H1 (cell line): ENCODE data around the gene C1orf185. TPM values are rescaled to one million over a fixed set of nuclear protein-coding genes. Genes with fewer than 3 reads are reported as not detected.
A peak's percentile ranks its signal among the peaks of the same experiment; 100 is the strongest.

ENCODE experiments used
- CTCF ChIA-PET: fragments of 300-600 bp; sonication (Branson Sonifier 250); formaldehyde crosslinking; loops from one replicate; lab custom pipeline; 2021; ENCODE audit not compliant: partially characterized antibody; lab: Charles Lee
- POLR2A ChIA-PET: fragments of 300-600 bp; sonication (Branson Sonifier 250); formaldehyde crosslinking; loops from one replicate; lab custom pipeline; 2021; ENCODE audit warnings: inconsistent platforms; ENCODE audit not compliant: partially characterized antibody; lab: Charles Lee
- DNase-seq, 2 experiments: peaks; one replicate each; pipeline versions ENCODE4 v3.0.0 to v3.0.0-alpha.2; 2010 to 2022; ENCODE audit warnings: low spot score in 2 of 2, low read depth in 1 of 2, mixed read lengths in 1 of 2
- FAIRE-seq: peaks from 2 replicates; lab custom pipeline; 2011; peaks lifted over from hg19 to GRCh38; lab: Jason Lieb, UNC
- H2AFZ ChIP-seq: 2 replicates; pipeline ENCODE4 v1.8.1; 2012; ENCODE audit warnings: low read length, inconsistent platforms
- H2AK5ac ChIP-seq: 2 replicates; pipeline ENCODE4 v1.6.1; 2013; ENCODE audit warnings: low read depth, low read length
- H2BK120ac ChIP-seq: replicated peaks from 2 replicates; pipeline ENCODE3; 2013; ENCODE audit warnings: low read depth, low read length, inconsistent platforms
- H2BK12ac ChIP-seq: 2 replicates; pipeline ENCODE4 v1.6.1; 2013; ENCODE audit warnings: low read depth, low read length
- H2BK15ac ChIP-seq: 2 replicates; pipeline ENCODE4 v1.6.1; 2013; ENCODE audit warnings: low read length
- H2BK20ac ChIP-seq: 2 replicates; pipeline ENCODE4 v1.6.1; 2013; ENCODE audit warnings: low read length
- H2BK5ac ChIP-seq: 2 replicates; pipeline ENCODE4 v1.6.1; 2013; ENCODE audit warnings: low read depth, low read length
- H3K14ac ChIP-seq: 2 replicates; pipeline ENCODE4 v1.6.1; 2013; ENCODE audit warnings: inconsistent platforms; ENCODE audit not compliant: insufficient read length
- H3K18ac ChIP-seq: 2 replicates; pipeline ENCODE4 v1.6.1; 2013; ENCODE audit warnings: low read length; ENCODE audit errors: extremely low read depth
- H3K23ac ChIP-seq: 2 replicates; pipeline ENCODE4 v1.6.1; 2013; ENCODE audit warnings: inconsistent platforms; ENCODE audit not compliant: insufficient read length
- H3K23me2 ChIP-seq: 2 replicates; pipeline ENCODE4 v1.6.1; 2013; ENCODE audit warnings: low read depth, low read length
- H3K27ac ChIP-seq: 2 replicates; pipeline ENCODE4 v1.6.1; 2011; ENCODE audit warnings: low read depth, low read length, inconsistent platforms
- H3K27me3 ChIP-seq, 4 experiments: replicated peaks in 1 of 4; 1 replicate in 1 of 4; 2 replicates in 3 of 4; pipeline versions ENCODE4 v1.6.1 to v1.8.1; 2011 to 2013; ENCODE audit warnings: low read length in 3 of 4, mild to moderate bottlenecking in 3 of 4, inconsistent platforms in 2 of 4, mixed read lengths in 2 of 4, moderate library complexity in 1 of 4; ENCODE audit not compliant: control insufficient read depth in 3 of 4, insufficient read depth in 3 of 4; ENCODE audit errors: extremely low read depth in 1 of 4
- H3K36me3 ChIP-seq, 4 experiments: 2 replicates each; pipeline versions ENCODE4 v1.6.1 to v1.8.1; 2011 to 2013; ENCODE audit warnings: mild to moderate bottlenecking in 4 of 4, low read length in 3 of 4, moderate library complexity in 2 of 4, control low read depth in 1 of 4, inconsistent platforms in 1 of 4; ENCODE audit not compliant: insufficient read depth in 4 of 4, control insufficient read depth in 2 of 4
- H3K4ac ChIP-seq: replicated peaks from 2 replicates; pipeline ENCODE3; 2013; ENCODE audit warnings: low read length, low read depth, mixed read lengths, inconsistent platforms; ENCODE audit not compliant: insufficient read length
- H3K4me1 ChIP-seq, 4 experiments: replicated peaks in 1 of 4; 1 replicate in 1 of 4; 2 replicates in 3 of 4; pipeline versions ENCODE4 v1.6.1 to v1.8.1; 2011 to 2013; ENCODE audit warnings: low read length in 3 of 4, inconsistent platforms in 2 of 4, mixed read lengths in 1 of 4; ENCODE audit not compliant: insufficient read depth in 4 of 4, control insufficient read depth in 3 of 4
- H3K4me2 ChIP-seq, 2 experiments: 2 replicates each; pipeline versions ENCODE4 v1.6.1 to v1.8.1; 2011 to 2013; ENCODE audit warnings: low read depth in 2 of 2, low read length in 2 of 2, control low read depth in 1 of 2, inconsistent platforms in 1 of 2, mild to moderate bottlenecking in 1 of 2; ENCODE audit not compliant: insufficient read depth in 1 of 2
- H3K4me3 ChIP-seq, 4 experiments: fragments of 200-600, 300-600 bp in 1 of 4; sonication (generic), shearing (Covaris generic), sonication (Bioruptor Twin) in 1 of 4; 2 replicates each; pipeline versions ENCODE4 v1.5.1 to v1.8.1; 2011 to 2016; ENCODE audit warnings: low read length in 4 of 4, low read depth in 3 of 4, control low read depth in 2 of 4, inconsistent platforms in 2 of 4, mild to moderate bottlenecking in 2 of 4, mixed read lengths in 1 of 4, moderate library complexity in 1 of 4; ENCODE audit not compliant: insufficient read depth in 2 of 4; ENCODE audit errors: extremely low read depth in 1 of 4
- H3K56ac ChIP-seq: replicated peaks from 2 replicates; pipeline ENCODE3; 2013; ENCODE audit warnings: low read depth, mild to moderate bottlenecking, mixed read lengths, low read length, inconsistent platforms; ENCODE audit not compliant: insufficient read length
- H3K79me1 ChIP-seq: 2 replicates; pipeline ENCODE4 v1.6.1; 2013; ENCODE audit warnings: low read depth, low read length, control low read depth
- H3K79me2 ChIP-seq, 2 experiments: 2 replicates each; pipeline versions ENCODE4 v1.6.1 to v1.8.1; 2012 to 2013; ENCODE audit warnings: low read length in 2 of 2, mild to moderate bottlenecking in 2 of 2, inconsistent platforms in 1 of 2; ENCODE audit not compliant: insufficient read depth in 2 of 2, control insufficient read depth in 1 of 2
- H3K9ac ChIP-seq, 4 experiments: replicated peaks in 1 of 4; 1 replicate in 1 of 4; 2 replicates in 3 of 4; pipeline versions ENCODE4 v1.6.1 to v1.8.1; 2011 to 2013; ENCODE audit warnings: low read depth in 3 of 4, low read length in 3 of 4, control low read depth in 2 of 4, mild to moderate bottlenecking in 2 of 4, moderate library complexity in 2 of 4, inconsistent platforms in 1 of 4; ENCODE audit errors: extremely low read depth in 1 of 4
- H3K9me3 ChIP-seq, 2 experiments: 2 replicates each; pipeline versions ENCODE4 v1.6.1 to v1.8.1; 2012 to 2013; ENCODE audit warnings: mild to moderate bottlenecking in 2 of 2, moderate library complexity in 2 of 2, control low read depth in 1 of 2, inconsistent platforms in 1 of 2, low read depth in 1 of 2, low read length in 1 of 2, mixed read lengths in 1 of 2; ENCODE audit not compliant: insufficient read depth in 2 of 2
- H4K20me1 ChIP-seq, 2 experiments: replicated peaks in 1 of 2; 2 replicates each; pipeline versions ENCODE3 to v1.8.1; 2011 to 2013; ENCODE audit warnings: inconsistent platforms in 2 of 2, low read length in 2 of 2, mild to moderate bottlenecking in 1 of 2; ENCODE audit not compliant: insufficient read depth in 2 of 2, control insufficient read depth in 1 of 2
- H4K5ac ChIP-seq: 2 replicates; pipeline ENCODE4 v1.6.1; 2013; ENCODE audit warnings: low read length, low read depth, mixed read lengths, inconsistent platforms; ENCODE audit not compliant: insufficient read length
- H4K8ac ChIP-seq: 2 replicates; pipeline ENCODE4 v1.8.0; 2013; ENCODE audit warnings: mild to moderate bottlenecking, moderate library complexity, low read length, inconsistent platforms; ENCODE audit not compliant: insufficient read depth; ENCODE audit errors: extremely low read depth
- H4K91ac ChIP-seq: replicated peaks from 2 replicates; pipeline ENCODE3; 2013; ENCODE audit warnings: low read length, mixed read lengths, inconsistent platforms; ENCODE audit not compliant: insufficient read length
- RAD21 ChIP-seq, 2 experiments: IDR thresholded peaks in 1 of 2; conservative IDR thresholded peaks in 1 of 2; 2 replicates each; pipeline ENCODE4 v1.6.1; 2011; ENCODE audit warnings: low read depth in 2 of 2, low read length in 2 of 2, improper control_type of control experiment in 1 of 2, inconsistent platforms in 1 of 2, mild to moderate bottlenecking in 1 of 2, moderate library complexity in 1 of 2
- WGBS, 2 experiments: shearing (Covaris generic) in 1 of 2; methylation state at CpG; one replicate each; pipeline versions ENCODE4 v1.1.6 to v1.1.7; 2013 to 2015; ENCODE audit warnings: low lambda C conversion rate in 2 of 2, mixed read lengths in 2 of 2, inconsistent platforms in 1 of 2, low coverage in 1 of 2, missing lambda C conversion rate in 1 of 2; ENCODE audit not compliant: insufficient replicate concordance in 2 of 2, insufficient coverage in 1 of 2, insufficient read length in 1 of 2; ENCODE audit errors: extremely low coverage in 1 of 2, missing lambda C conversion rate in 1 of 2; 5-methylcytosine and 5-hydroxymethylcytosine counted together
- polyA plus RNA-seq, 7 experiments: library from polyadenylated mRNA; depleted of rRNA in 3 of 7; stranded (reverse) in 5 of 7; unstranded in 2 of 7; fragments of >200 nt in 5 of 7; fragments of 200-250 nt in 2 of 7; gene quantifications; 1 replicate in 5 of 7; 2 replicates in 1 of 7; 4 replicates in 1 of 7; pipeline versions ENCODE4 v1.2.1 to v1.2.3, GENCODE V29; 2011 to 2013; ENCODE audit warnings: missing spikeins in 2 of 7, mixed read lengths in 2 of 7
- total RNA-seq: library from RNA; stranded (reverse); fragmentation: NEBNext Ultra II Directional; extraction: Animal tissue kit (Norgen Biotek cat#: 25700); gene quantifications from 2 replicates; pipeline ENCODE4 v1.2.1, GENCODE V29; 2021
- TF ChIP-seq, protein P1 (sequence below): IDR thresholded peaks from 2 replicates; pipeline ENCODE4 v1.6.1; 2011; ENCODE audit warnings: low read depth, mild to moderate bottlenecking, low read length; ENCODE audit not compliant: insufficient read depth
- TF ChIP-seq, protein P2 (sequence below), 3 experiments: IDR thresholded peaks; 1 replicate in 2 of 3; 2 replicates in 1 of 3; pipeline versions ENCODE4 v1.5.1 to v1.6.1; 2011; ENCODE audit warnings: low read length in 3 of 3, mild to moderate bottlenecking in 3 of 3, inconsistent platforms in 2 of 3, low read depth in 1 of 3, moderate library complexity in 1 of 3; ENCODE audit not compliant: insufficient read depth in 1 of 3; ENCODE audit errors: control extremely low read depth in 1 of 3

The C1orf185 gene
- total and polyA plus RNA-seq, 2 of the 8 experiments (the other 6 are each of a cell fraction or from before 2014, with no cell fraction given): not detected

DNA sequence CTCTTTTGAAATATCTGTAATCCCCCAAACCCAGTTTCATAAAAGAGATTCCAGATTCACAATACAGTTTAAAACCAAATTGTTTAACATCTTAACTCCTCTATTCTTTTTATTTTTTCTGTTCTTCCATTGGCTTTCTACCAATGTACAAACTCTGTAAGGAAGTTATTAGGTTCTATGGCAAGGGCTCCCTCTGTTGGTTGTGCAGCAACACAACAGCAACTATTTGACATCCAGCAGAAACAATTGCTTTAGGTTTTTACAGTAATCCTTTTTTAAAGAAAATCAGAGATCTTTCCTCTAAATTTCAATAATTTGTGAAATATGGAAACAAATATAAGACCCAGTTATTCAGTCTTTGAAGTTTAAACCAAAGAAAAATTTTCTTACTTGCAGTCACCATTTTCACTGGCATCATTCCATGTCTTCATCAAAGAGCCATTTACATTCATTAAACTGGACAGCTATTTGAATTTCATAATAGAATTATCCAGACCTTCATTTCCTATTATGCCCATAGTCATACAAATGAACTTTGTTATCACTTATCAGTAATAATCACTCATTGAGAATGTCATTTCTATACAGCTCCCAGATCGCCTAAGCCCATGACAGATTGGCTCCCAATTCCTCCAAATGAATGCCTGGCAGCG, 87.5 kb downstream of the C1orf185 start:
- Histone ChIP-seq H2AK5ac (no peak overlapping the region), H3K9ac (no peak overlapping the region), H3K79me1 (no peaks in the 10 kb centered on the region), H3K18ac (no peak overlapping the region), H3K23ac (no peak overlapping the region), H3K27ac (no peak overlapping the region), H3K9me3 (no peaks in the 10 kb centered on the region), H4K20me1 (no peaks in the 10 kb centered on the region), H3K23me2 (no peaks in the 10 kb centered on the region; the same call in 1 of the 2 replicates), H3K27me3 (no peaks in the 10 kb centered on the region), H3K4me2 (no peak overlapping the region), H4K91ac (no peak overlapping the region), H3K14ac (no peak overlapping the region), H2BK15ac (no peak overlapping the region), H2AFZ (no peak overlapping the region), H3K56ac (no peak overlapping the region), H2BK20ac (no peak overlapping the region), H4K5ac (no peak overlapping the region), H3K4ac (no peak overlapping the region), H2BK12ac (no peak overlapping the region), H4K8ac (no peak overlapping the region), H3K4me1 (no peaks in the 10 kb centered on the region), H2BK5ac (no peak overlapping the region), H3K4me3 (no peak overlapping the region), H3K79me2 (no peaks in the 10 kb centered on the region), H2BK120ac (no peak overlapping the region), H3K36me3 (no peaks in the 10 kb centered on the region)
- POLR2A ChIA-PET: interaction anchor here (1.0 kb wide), 1 partner anchor 230 kb away, joined by 3 read pairs; the partner anchor contains the start of gene FAF1
- WGBS, 2 experiments: 84% methylated on average over 2 of the region's 2 CpGs; no CpG with 5 or more reads in 1 of the 2 experiments
- CTCF ChIA-PET: interaction anchor here (0.6 to 7.5 kb wide), 41 partner anchors 8 to 477 kb away, joined by 3 to 83 read pairs (median 6); partner anchors contain the start of genes CDKN2C and FAF1
- FAIRE-seq: peak; percentile 84
- TF ChIP-seq, protein P1, sequence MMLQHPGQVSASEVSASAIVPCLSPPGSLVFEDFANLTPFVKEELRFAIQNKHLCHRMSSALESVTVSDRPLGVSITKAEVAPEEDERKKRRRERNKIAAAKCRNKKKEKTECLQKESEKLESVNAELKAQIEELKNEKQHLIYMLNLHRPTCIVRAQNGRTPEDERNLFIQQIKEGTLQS: no peak
- TF ChIP-seq RAD21 (IDR thresholded peaks at IDR 0.05 in 1 of 2, conservative IDR thresholded peaks at IDR 0.05 in 1 of 2; ENCODE audit: low read depth in 2 of 2, low read length in 2 of 2): peak; percentile 86
- TF ChIP-seq, protein P2, sequence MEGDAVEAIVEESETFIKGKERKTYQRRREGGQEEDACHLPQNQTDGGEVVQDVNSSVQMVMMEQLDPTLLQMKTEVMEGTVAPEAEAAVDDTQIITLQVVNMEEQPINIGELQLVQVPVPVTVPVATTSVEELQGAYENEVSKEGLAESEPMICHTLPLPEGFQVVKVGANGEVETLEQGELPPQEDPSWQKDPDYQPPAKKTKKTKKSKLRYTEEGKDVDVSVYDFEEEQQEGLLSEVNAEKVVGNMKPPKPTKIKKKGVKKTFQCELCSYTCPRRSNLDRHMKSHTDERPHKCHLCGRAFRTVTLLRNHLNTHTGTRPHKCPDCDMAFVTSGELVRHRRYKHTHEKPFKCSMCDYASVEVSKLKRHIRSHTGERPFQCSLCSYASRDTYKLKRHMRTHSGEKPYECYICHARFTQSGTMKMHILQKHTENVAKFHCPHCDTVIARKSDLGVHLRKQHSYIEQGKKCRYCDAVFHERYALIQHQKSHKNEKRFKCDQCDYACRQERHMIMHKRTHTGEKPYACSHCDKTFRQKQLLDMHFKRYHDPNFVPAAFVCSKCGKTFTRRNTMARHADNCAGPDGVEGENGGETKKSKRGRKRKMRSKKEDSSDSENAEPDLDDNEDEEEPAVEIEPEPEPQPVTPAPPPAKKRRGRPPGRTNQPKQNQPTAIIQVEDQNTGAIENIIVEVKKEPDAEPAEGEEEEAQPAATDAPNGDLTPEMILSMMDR (IDR thresholded peaks at IDR 0.05; ENCODE audit: control extremely low read depth in 1 of 3, insufficient read depth in 1 of 3, low read depth in 1 of 3, low read length in 3 of 3): peak in 2 of 3 experiments; percentile 67 to 76; a peak in 3 of 4 replicates
- no peak for DNase-seq
